HCT116 (cell line): ENCODE results near the gene U2AF1. TPM values are rescaled to one million over a fixed set of nuclear protein-coding genes. Genes with fewer than 3 reads are reported as not detected.
A peak's percentile ranks its signal among the peaks of the same experiment; 100 is the strongest.
"Not testable (repeated sequence)": the region's sequence is repeated elsewhere in the genome, so short reads cannot be mapped to it uniquely, and the experiment has no call there.

Experiments
- ATAC-seq: fragments of 200-7000 bp; cut with Tn5 transposase; 2 replicates; pipeline ENCODE4 v1.9.1; 2020; ENCODE audit warnings: mild to moderate bottlenecking, moderate library complexity
- BruUV-seq: library from RNA; stranded (reverse); fragments of 400-500 nt; replicated peaks from 2 replicates; lab custom pipeline; 2021; lab: Mats Ljungman, UMichigan
- CTCF ChIA-PET: fragments of 300-600 bp; sonication (Branson Sonifier 250); formaldehyde crosslinking; loops from one replicate; lab custom pipeline; 2021; ENCODE audit warnings: antibody characterized with exemption; lab: Charles Lee
- POLR2A ChIA-PET: fragments of 300-600, 350-600 bp; sonication (Branson Sonifier 250); formaldehyde crosslinking; loops from one replicate; lab custom pipeline; 2021; ENCODE audit warnings: antibody characterized with exemption; lab: Charles Lee
- RAD21 ChIA-PET, 2 experiments: fragments of 300-600 bp; sonication (Branson Sonifier 250); formaldehyde crosslinking; loops; one replicate each; lab custom pipeline; 2023; ENCODE audit warnings: low total read pairs in 2 of 2; ENCODE audit not compliant: uncharacterized antibody in 2 of 2, unreplicated experiment in 2 of 2, low non-redundant PET in 1 of 2; lab: Charles Lee
- DNase-seq: peaks from one replicate; pipeline ENCODE4 v3.0.0-alpha.2; 2010; ENCODE audit warnings: low read depth, low spot score
- H2AFZ ChIP-seq: fragments of 200-600 bp; shearing (Covaris generic), sonication (generic); 2 replicates; pipeline ENCODE4 v1.6.1; 2017; ENCODE audit warnings: low read depth, mixed run types, mixed read lengths, antibody characterized with exemption, low read length; ENCODE audit not compliant: poor library complexity, severe bottlenecking
- H3K27ac ChIP-seq: 2 replicates; pipeline ENCODE4 v1.5.1; 2012; ENCODE audit warnings: low read depth, low read length
- H3K27me3 ChIP-seq: fragments of 200-600 bp; sonication (generic); 2 replicates; pipeline ENCODE4 v1.6.1; 2016; ENCODE audit warnings: mixed run types, low read length, mixed read lengths; ENCODE audit not compliant: insufficient read depth
- H3K36me3 ChIP-seq, 2 experiments: fragments of 200-500 bp in 1 of 2; fragments of 200-600 bp in 1 of 2; sonication (Bioruptor generic) in 1 of 2; sonication (generic) in 1 of 2; 2 replicates each; pipeline versions ENCODE4 v1.5.1 to v1.6.1; 2014 to 2016; ENCODE audit warnings: low read length in 2 of 2, inconsistent platforms in 1 of 2, mixed read lengths in 1 of 2, mixed run types in 1 of 2; ENCODE audit not compliant: insufficient read depth in 2 of 2, control insufficient read depth in 1 of 2
- H3K4me1 ChIP-seq, 2 experiments: fragments of 200-600 bp in 1 of 2; sonication (generic) in 1 of 2; 2 replicates each; pipeline versions ENCODE4 v1.5.1 to v1.6.1; 2012 to 2017; ENCODE audit warnings: low read length in 2 of 2, inconsistent platforms in 1 of 2, mild to moderate bottlenecking in 1 of 2, mixed read lengths in 1 of 2, mixed run types in 1 of 2, moderate library complexity in 1 of 2; ENCODE audit not compliant: insufficient read depth in 2 of 2, control insufficient read depth in 1 of 2
- H3K4me2 ChIP-seq: fragments of 200-600 bp; sonication (generic); 2 replicates; pipeline ENCODE4 v1.6.1; 2017; ENCODE audit warnings: mixed run types, low read length, mixed read lengths
- H3K4me3 ChIP-seq, 2 experiments: fragments of 200-600 bp in 1 of 2; sonication (generic) in 1 of 2; replicated peaks in 1 of 2; 2 replicates each; pipeline ENCODE4 v1.5.1; 2011 to 2016; ENCODE audit warnings: low read length in 2 of 2, control low read depth in 1 of 2, low read depth in 1 of 2, mild to moderate bottlenecking in 1 of 2, mixed read lengths in 1 of 2, mixed run types in 1 of 2
- H3K79me2 ChIP-seq: fragments of 200-600 bp; sonication (generic); 2 replicates; pipeline ENCODE4 v1.6.1; 2017; ENCODE audit warnings: mild to moderate bottlenecking, mixed run types, low read length, moderate library complexity, mixed read lengths; ENCODE audit not compliant: insufficient read depth
- H3K9ac ChIP-seq: fragments of 200-600 bp; sonication (generic); 2 replicates; pipeline ENCODE4 v1.6.1; 2016; ENCODE audit warnings: low read length, mixed read lengths
- H3K9me2 ChIP-seq: fragments of 200-600 bp; sonication (generic), shearing (Covaris generic); 2 replicates; pipeline ENCODE4 v1.6.1; 2017; ENCODE audit warnings: mixed run types, mild to moderate bottlenecking, moderate library complexity; ENCODE audit not compliant: insufficient read depth
- H3K9me3 ChIP-seq, 2 experiments: fragments of 200-500 bp in 1 of 2; fragments of 200-600 bp in 1 of 2; sonication (Bioruptor generic) in 1 of 2; sonication (generic) in 1 of 2; 2 replicates each; pipeline ENCODE4 v1.6.1; 2014 to 2017; ENCODE audit warnings: low read length in 2 of 2, mixed read lengths in 2 of 2, inconsistent platforms in 1 of 2, low read depth in 1 of 2, mild to moderate bottlenecking in 1 of 2, mixed run types in 1 of 2, moderate library complexity in 1 of 2; ENCODE audit not compliant: control insufficient read depth in 1 of 2, insufficient read depth in 1 of 2
- H4K20me1 ChIP-seq: fragments of 200-600 bp; sonication (generic), shearing (Covaris generic); 2 replicates; pipeline ENCODE4 v1.6.1; 2017; ENCODE audit warnings: mixed run types, mild to moderate bottlenecking, moderate library complexity; ENCODE audit not compliant: insufficient read depth
- intact Hi-C: fragments of 100-400 bp; cut with micrococcal nuclease; formaldehyde crosslinking; loops from 2 replicates; pipeline ENCODE4 v1.10.0; 2022
- total RNA-seq: library from RNA; stranded (reverse); gene quantifications from one replicate; pipeline ENCODE4 v1.2.1, GENCODE V29; 2021; ENCODE audit not compliant: unreplicated experiment

U2AF1 gene
- total RNA-seq, 1 experiment from 2014 or later: 26.1 TPM

DNA sequence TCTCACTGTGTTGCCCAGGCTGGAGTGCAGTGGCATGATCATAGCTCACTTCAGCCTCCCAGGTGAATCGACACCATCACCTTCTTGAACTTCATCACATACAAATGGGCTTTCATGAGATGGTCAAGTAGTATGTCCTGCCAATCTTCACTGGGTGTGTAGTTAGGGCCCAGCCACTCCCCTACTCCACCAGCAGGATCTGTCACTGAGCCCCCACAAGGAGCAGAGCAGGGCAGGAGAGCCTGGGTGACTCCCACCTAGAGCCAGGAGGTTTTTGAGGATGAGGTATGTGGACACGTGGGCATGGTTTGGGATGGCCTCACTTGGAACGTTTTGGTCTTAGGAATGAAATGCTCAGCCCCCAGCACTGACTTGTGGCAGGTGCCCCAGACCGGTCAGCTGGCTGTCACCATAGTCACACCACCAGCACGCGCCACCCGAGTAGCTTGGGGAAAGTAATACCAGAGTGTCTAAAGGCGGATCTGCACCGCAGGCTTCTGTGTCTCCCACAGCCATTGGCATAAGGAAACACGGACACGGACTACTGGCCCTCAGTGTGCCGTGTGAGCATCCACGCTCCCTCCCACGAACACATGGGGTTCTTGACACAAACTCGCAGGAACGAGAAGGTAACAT lies 15.3 kb downstream of the U2AF1 start:
- DNase-seq, H3K4me2 ChIP-seq, RAD21 ChIA-PET, POLR2A ChIA-PET, CTCF ChIA-PET, H4K20me1 ChIP-seq, H3K4me3 ChIP-seq, H3K4me1 ChIP-seq, H3K27ac ChIP-seq, H3K9me2 ChIP-seq, H3K9ac ChIP-seq, H2AFZ ChIP-seq, H3K9me3 ChIP-seq, H3K27me3 ChIP-seq, BruUV-seq, H3K79me2 ChIP-seq, intact Hi-C loops, H3K36me3 ChIP-seq: not testable (repeated sequence)
- ATAC-seq: peak; percentile 71

GRCh38 chr21:43090947-43091346 lies 16.4 kb downstream of the U2AF1 start:
- H3K4me2 ChIP-seq, POLR2A ChIA-PET, H3K36me3 ChIP-seq, CTCF ChIA-PET, DNase-seq, H3K27ac ChIP-seq, H3K4me1 ChIP-seq, RAD21 ChIA-PET, H3K27me3 ChIP-seq, H3K9me3 ChIP-seq, H3K79me2 ChIP-seq, H3K9ac ChIP-seq, H3K4me3 ChIP-seq, BruUV-seq, H3K9me2 ChIP-seq, intact Hi-C loops, H2AFZ ChIP-seq, ATAC-seq, H4K20me1 ChIP-seq: not testable (repeated sequence)

- H3K79me2 ChIP-seq, DNase-seq, H3K4me2 ChIP-seq, H3K36me3 ChIP-seq, H3K9ac ChIP-seq, H3K9me3 ChIP-seq, H3K4me3 ChIP-seq, H2AFZ ChIP-seq, H3K27me3 ChIP-seq, RAD21 ChIA-PET, H3K27ac ChIP-seq, H4K20me1 ChIP-seq, intact Hi-C loops, H3K4me1 ChIP-seq, H3K9me2 ChIP-seq, CTCF ChIA-PET, POLR2A ChIA-PET: not testable (repeated sequence)
- BruUV-seq: TSS peak; percentile 26
- ATAC-seq: peak; percentile 39; the same call in 1 of the 2 replicates
Observed at GRCh38 chr21:43089463-43089862, 17.9 kb downstream of the U2AF1 start.

DNA sequence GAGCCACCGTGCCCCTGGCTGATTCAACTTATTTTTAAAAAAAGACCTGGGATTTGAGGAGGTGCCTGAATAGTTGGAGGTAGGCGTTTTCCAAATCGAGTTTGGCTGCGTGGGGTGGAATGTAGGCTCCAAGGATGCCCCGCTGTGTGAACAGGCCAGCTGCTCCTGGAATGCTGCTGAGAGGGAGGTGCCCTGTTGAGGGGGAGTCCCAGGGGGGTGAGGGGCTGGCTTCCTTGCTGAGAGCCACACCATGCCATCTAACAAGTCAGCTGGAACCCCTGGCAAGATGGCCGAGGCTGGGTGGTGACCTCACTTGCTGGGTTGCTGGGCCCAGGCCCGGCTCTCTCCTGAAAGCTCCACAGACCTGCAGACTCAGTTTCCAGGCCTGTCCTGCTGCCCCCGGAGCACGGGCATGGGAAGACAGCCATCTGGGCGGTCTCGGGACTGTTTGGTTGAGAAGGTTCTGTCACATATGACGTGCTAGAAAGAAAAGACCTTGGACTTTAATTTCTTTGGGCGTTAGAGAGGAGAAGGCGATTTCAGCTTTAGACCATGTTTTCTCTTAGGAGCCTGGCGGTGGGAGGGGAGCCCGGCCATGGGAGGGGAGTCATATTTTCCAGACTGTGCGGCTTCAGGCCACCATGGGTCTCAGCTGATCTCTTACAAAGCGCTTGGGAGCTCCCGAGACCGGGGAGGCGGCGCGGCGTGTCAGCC lies 24.6 kb downstream of the U2AF1 start:
- H3K27me3 ChIP-seq, H3K36me3 ChIP-seq, H3K27ac ChIP-seq, H3K4me2 ChIP-seq, H3K4me3 ChIP-seq, POLR2A ChIA-PET, H3K9me2 ChIP-seq, intact Hi-C loops, RAD21 ChIA-PET, DNase-seq, H2AFZ ChIP-seq, H3K4me1 ChIP-seq, ATAC-seq, H3K9ac ChIP-seq, CTCF ChIA-PET, H4K20me1 ChIP-seq, H3K79me2 ChIP-seq, H3K9me3 ChIP-seq, BruUV-seq: not testable (repeated sequence)
